ENCODE results near the gene SMC4.
A peak's percentile ranks its signal among the peaks of the same experiment; 100 is the strongest.
"Not testable (repeated sequence)": the region's sequence is repeated elsewhere in the genome, so short reads cannot be mapped to it uniquely, and the experiment has no call there.

The SMC4 gene

GRCh38 chr3:160399125-160400029 is at the start of gene SMC4, which contains the start of gene IFT80:
Gene SMC4 (plus strand): TSS chr3:160399650. CDS start chr3:160400827, 1,177 bp downstream.
Gene IFT80 (minus strand): TSS chr3:160399225. CDS start chr3:160384600, 14,625 bp downstream.
- peak; percentile 94 for DNase-seq

- no peak for DNase-seq
Observed at GRCh38 chr3:160355826-160356225, 43.6 kb upstream of the SMC4 start.

GRCh38 chr3:160362896-160363295 is 36.6 kb upstream of the SMC4 start:
- not testable (repeated sequence) for DNase-seq

GRCh38 chr3:160365869-160366522 is 33.5 kb upstream of the SMC4 start:
- DNase-seq: no peak

- no peak for DNase-seq
Observed at GRCh38 chr3:160368804-160369203, 30.6 kb upstream of the SMC4 start.

- DNase-seq: no peak
Observed at GRCh38 chr3:160369784-160370183, 29.7 kb upstream of the SMC4 start.

- peak; percentile 24 for DNase-seq
Observed at GRCh38 chr3:160370987-160371857, 28.2 kb upstream of the SMC4 start.

GRCh38 chr3:160372780-160373179 is 26.7 kb upstream of the SMC4 start:
- DNase-seq: no peak

GRCh38 chr3:160373655-160374054 is 25.8 kb upstream of the SMC4 start:
- DNase-seq: no peak

- no peak for DNase-seq
Observed at GRCh38 chr3:160374472-160374871, 25.0 kb upstream of the SMC4 start.

GRCh38 chr3:160374925-160375324 is 24.5 kb upstream of the SMC4 start:
- no peak for DNase-seq

GRCh38 chr3:160376681-160377080 is 22.8 kb upstream of the SMC4 start:
- DNase-seq: no peak

GRCh38 chr3:160378331-160379109 is 20.9 kb upstream of the SMC4 start:
- no peak for DNase-seq

- DNase-seq: no peak
Observed at GRCh38 chr3:160379628-160380214, 19.7 kb upstream of the SMC4 start.

- no peak for DNase-seq
Observed at GRCh38 chr3:160381470-160381869, 18.0 kb upstream of the SMC4 start.

GRCh38 chr3:160384639-160385318 is 14.7 kb upstream of the SMC4 start:
- DNase-seq: no peak

GRCh38 chr3:160390565-160391138 is 8.8 kb upstream of the SMC4 start:
- DNase-seq: no peak

GRCh38 chr3:160392798-160393197 is 6.7 kb upstream of the SMC4 start:
- DNase-seq: no peak

GRCh38 chr3:160393346-160394008 is 6.0 kb upstream of the SMC4 start:
- no peak for DNase-seq

GRCh38 chr3:160394009-160394392 is 5.4 kb upstream of the SMC4 start:
- no peak for DNase-seq

Measured in NCI-H2029 (cell line).